GM12891 (cell line): ENCODE results near the gene ATF5. TPM values are rescaled to one million over a fixed set of nuclear protein-coding genes. Genes with fewer than 3 reads are reported as not detected.

Experiments
- DNase-seq: peaks from one replicate; pipeline ENCODE4 v3.0.0; 2011; ENCODE audit warnings: low spot score; ENCODE audit not compliant: insufficient read length
- FAIRE-seq: peaks from 2 replicates; lab custom pipeline; 2011; peaks lifted over from hg19 to GRCh38; lab: Jason Lieb, UNC
- PAX5 ChIP-seq: IDR thresholded peaks from 2 replicates; pipeline ENCODE4 v1.6.1; 2011; ENCODE audit warnings: low read length, moderate library complexity, mild to moderate bottlenecking; ENCODE audit not compliant: insufficient read depth, severe bottlenecking
- POLR2A ChIP-seq: IDR thresholded peaks from 2 replicates; pipeline ENCODE4 v1.6.1; 2011; ENCODE audit warnings: low read depth, low read length, control low read depth
- POLR2AphosphoS5 ChIP-seq: IDR thresholded peaks from 2 replicates; pipeline ENCODE4 v1.6.1; 2011; ENCODE audit warnings: low read depth, low read length, control low read depth
- POU2F2 ChIP-seq: IDR thresholded peaks from 2 replicates; pipeline ENCODE4 v1.6.1; 2011; ENCODE audit warnings: low read depth, mild to moderate bottlenecking, control low read depth, low read length, moderate library complexity
- SPI1 ChIP-seq: IDR thresholded peaks from 2 replicates; pipeline ENCODE4 v1.6.1; 2011; ENCODE audit warnings: low read depth, low read length, control low read depth
- TAF1 ChIP-seq: IDR thresholded peaks from 2 replicates; pipeline ENCODE4 v1.6.1; 2011; ENCODE audit warnings: low read depth, low read length, control low read depth
- polyA plus RNA-seq: library from polyadenylated mRNA; unstranded; fragments of >200 nt; gene quantifications from one replicate; pipeline ENCODE4 v1.2.1, GENCODE V29; 2012; ENCODE audit warnings: low read depth, missing spikeins, inconsistent platforms; ENCODE audit not compliant: missing spikeins

The ATF5 gene, protein sequence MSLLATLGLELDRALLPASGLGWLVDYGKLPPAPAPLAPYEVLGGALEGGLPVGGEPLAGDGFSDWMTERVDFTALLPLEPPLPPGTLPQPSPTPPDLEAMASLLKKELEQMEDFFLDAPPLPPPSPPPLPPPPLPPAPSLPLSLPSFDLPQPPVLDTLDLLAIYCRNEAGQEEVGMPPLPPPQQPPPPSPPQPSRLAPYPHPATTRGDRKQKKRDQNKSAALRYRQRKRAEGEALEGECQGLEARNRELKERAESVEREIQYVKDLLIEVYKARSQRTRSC
- 41.3 TPM for polyA plus RNA-seq

DNA sequence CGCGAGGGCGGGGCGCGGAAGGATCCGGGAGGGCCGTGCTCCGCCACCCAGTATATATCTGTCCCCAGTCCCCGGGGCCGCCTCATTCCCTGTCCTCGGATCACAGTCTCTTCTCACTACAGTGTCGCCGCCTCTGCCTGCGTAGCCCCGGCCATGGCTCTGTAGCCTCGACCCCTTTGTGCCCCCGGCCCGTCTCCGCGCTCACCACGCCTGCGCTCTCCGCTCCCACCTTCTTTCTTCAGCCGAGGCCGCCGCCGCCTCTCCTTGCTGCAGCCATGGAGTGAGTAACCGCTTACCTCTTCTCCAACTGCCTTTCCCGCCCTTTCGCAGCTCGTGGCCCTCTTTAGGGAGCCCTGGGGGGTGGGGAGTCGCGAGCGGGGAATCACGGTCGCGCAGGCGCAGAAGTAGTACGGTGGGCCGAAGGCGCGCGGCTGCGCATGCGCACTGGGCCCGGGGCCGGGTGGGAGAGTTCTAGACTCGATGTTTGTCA is at the start of gene ATF5, which contains the start of gene NUP62:
Gene ATF5, plus strand, starts transcription at position 85 of the 490 bp plus-strand sequence. CDS start 1,646 bp downstream, outside the sequence.
Gene NUP62, minus strand, starts transcription at position 384 of the 490 bp plus-strand sequence. CDS start 19,697 bp downstream, outside the sequence.
- TF ChIP-seq POLR2AphosphoS5 (peak; percentile 85), TAF1 (peak; percentile 83; the same call in 1 of the 2 replicates), POU2F2 (0 out of 2 replicates have a peak, but pooled peaks have one; percentile 14), POLR2A (peak; percentile 87), PAX5 (no peak), SPI1 (no peak)
- FAIRE-seq (peak; percentile 99), DNase-seq (peak; percentile 97)

DNA sequence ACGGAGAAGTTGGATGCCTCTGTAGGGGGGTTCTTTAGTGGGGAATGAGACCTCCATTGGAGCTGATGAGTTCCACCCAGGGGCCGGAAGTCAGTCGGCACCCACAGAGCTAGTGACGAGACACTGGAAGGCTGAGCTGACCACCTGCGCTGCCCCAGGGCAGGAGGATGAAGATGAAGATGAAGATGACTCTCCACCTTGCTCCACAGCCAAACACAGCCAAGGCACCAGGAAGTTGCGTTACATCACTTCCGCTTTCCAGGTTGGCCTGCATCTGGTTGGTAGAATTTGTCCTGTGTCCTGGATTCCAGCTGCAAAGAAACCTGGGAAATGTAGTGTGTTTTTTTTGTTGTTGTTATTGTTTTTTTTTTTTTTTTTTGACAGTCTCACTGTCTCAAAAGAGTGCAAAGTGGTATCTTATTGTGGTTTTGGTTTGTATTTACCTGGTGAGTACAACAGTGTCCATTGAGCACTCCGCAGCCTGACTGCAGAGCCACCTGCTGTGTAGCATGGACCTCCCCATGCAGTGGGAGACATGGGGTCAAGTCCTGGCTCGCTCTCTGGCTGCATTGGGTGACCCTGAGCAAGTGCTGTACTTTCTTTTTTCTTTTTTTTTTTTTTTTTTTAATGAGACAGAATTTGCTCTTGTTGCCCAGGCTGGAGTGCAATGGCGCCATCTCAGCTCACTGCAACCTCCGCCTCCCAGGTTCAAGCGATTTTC is 49.6 kb upstream of the ATF5 start:
- no peak for DNase-seq
- TF ChIP-seq POU2F2 (no peak), SPI1 (no peak), POLR2A (no peak), TAF1 (no peak), PAX5 (no peak), POLR2AphosphoS5 (no peak)
- FAIRE-seq, result peak; percentile 50

- FAIRE-seq (no peak), DNase-seq (no peak)
- TF ChIP-seq TAF1 (no peak), PAX5 (no peak), POU2F2 (no peak), POLR2AphosphoS5 (no peak), POLR2A (no peak), SPI1 (no peak)
Measured at GRCh38 chr19:49880162-49880869, 48.7 kb upstream of the ATF5 start.

- no peak for FAIRE-seq
- TF ChIP-seq POU2F2 (no peak), PAX5 (no peak), TAF1 (no peak), SPI1 (no peak), POLR2AphosphoS5 (no peak), POLR2A (no peak)
- DNase-seq, result no peak
Measured at GRCh38 chr19:49881186-49881585, 47.8 kb upstream of the ATF5 start.

DNA sequence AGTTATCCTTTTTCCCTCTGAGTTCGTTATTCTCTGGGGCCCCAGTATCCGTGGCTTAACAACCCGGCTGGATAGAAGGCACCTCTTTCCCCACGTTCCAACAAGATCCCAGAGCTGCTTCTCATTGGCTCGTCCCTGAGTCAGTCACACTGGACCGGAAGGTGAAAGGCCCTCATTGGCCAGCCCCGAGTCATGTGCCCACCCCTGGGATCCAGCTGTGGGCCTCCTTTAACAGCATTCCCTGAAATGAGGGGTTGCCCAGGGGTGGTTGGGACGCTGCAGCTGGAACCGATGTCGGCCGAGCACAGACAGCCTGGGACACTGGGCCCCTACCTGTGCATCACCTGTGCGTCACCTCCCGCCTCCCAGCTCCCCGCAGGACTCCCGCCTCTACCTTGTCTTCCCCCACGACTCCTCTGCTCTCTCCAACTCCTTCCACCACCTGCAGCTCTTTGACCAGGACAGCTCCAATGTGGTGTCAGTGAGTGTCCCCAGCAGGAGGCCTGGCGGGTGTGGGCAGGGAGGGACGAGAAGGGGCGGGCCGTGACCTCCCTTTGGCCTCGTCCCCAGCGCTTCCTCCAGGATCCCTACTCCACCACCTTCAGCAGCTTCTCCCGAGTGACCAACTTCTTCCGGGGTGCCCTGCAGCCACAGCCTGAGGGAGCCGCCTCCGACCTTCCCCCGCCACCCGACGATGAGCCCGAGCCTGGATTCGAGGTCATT is 47.2 kb upstream of the ATF5 start:
- DNase-seq, result no peak
- no peak for FAIRE-seq
- no peak for TF ChIP-seq PAX5
- no peak for TF ChIP-seq POLR2AphosphoS5
- no peak for TF ChIP-seq POU2F2
- no peak for TF ChIP-seq POLR2A
- TF ChIP-seq TAF1, result no peak
- TF ChIP-seq SPI1, result no peak

DNA sequence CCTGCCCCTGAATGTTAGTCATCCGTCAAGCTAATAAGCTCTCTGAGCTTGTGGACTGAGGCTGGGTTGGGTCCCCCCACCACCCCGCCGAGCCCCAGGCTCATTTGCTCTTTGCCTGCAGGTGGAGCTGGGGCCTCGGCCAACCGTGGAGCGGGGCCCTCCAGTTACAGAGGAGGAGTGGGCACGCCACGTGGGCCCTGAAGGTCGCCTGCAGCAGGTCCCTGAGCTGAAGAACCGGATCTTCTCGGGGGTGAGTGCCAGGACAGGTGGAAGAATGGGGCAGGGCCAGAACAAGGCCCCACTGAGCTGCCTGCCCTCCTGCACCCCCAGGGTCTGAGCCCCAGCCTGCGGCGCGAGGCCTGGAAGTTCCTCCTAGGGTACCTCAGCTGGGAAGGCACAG is 46.4 kb upstream of the ATF5 start:
- TF ChIP-seq TAF1, result no peak
- TF ChIP-seq POU2F2, result no peak
- TF ChIP-seq POLR2A, result no peak
- TF ChIP-seq SPI1, result no peak
- no peak for TF ChIP-seq POLR2AphosphoS5
- no peak for TF ChIP-seq PAX5
- FAIRE-seq (no peak), DNase-seq (no peak)

GRCh38 chr19:49883094-49883493 is 45.9 kb upstream of the ATF5 start:
- no peak for TF ChIP-seq SPI1
- TF ChIP-seq POLR2AphosphoS5, result no peak
- no peak for TF ChIP-seq POLR2A
- no peak for TF ChIP-seq PAX5
- no peak for TF ChIP-seq TAF1
- TF ChIP-seq POU2F2, result no peak
- DNase-seq (no peak), FAIRE-seq (no peak)

GRCh38 chr19:49884109-49884508 is 44.9 kb upstream of the ATF5 start:
- TF ChIP-seq TAF1 (no peak), PAX5 (no peak), POLR2A (0 out of 2 replicates have a peak, but pooled peaks have one; percentile 15)
- DNase-seq, result no peak
- no peak for FAIRE-seq
